Fibroblast of skin of back (primary cell): ENCODE data around the gene TEX22.

Experiments
- DNase-seq: peaks from one replicate; pipeline ENCODE4 v3.0.0-alpha.2; 2013

Gene TEX22

DNA sequence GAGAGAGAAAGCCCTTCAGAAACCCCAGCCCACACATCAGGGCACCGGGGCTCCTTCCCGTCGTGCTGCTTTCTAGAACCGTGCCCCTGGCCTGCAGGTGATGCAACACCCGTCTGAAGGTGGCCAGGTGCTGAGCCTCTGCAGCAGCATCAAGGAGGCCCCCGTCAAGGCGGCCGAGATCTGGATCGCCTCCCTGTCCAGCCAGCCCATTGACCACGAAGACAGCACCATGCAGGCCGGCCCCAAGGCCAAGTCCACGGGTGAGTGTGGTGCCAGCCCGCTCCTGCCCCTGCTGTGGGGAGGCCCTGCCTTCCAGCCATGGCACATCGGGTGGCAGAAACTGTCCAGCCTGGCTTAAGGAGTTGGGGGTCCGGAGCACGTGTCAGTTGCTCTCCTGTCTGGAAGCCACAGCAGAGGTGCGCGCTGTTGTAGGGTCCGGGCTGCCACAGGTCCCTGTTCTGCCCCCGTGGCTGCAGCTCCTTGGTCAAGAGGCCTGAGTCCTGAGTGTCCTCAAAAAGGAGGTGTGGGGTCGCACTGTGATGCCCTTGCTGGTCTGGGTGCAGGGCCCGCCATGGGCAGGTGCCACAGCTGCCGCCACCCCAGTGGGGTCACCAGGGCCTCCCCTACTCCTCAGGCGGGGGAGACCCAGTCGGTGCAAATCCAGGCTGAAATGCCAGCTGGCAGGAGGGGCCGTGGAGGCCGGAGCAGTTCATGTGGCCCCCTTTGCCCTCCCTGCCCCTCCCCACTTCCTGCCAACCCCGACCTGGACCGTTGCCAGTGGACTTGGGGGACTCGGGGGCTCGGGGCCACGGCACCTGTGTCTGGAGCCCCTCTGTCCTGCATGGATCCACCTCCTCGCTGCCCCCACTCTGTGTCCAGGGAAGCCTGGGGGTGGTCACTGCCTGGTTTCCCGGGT is 31.0 kb upstream of the TEX22 start:
- DNase-seq: no peak

DNA sequence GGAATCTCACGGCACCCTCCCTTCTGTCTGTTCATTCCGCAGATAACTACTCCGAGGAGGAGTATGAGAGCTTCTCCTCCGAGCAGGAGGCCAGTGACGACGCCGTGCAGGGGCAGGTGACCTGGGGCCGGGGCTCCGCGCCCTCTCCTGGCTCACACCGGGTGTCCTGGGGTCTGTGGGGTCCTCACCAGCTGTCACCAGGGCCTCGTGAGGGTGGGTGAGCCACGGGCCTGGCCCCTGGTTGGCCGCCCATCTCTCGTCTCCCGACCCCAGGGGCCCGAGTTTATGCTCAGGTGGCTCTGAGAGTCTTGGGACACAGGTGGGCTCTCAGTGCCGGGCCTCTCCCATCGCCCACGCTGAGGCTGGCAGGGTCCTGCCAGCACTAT is 30.3 kb upstream of the TEX22 start:
- no peak for DNase-seq

GRCh38 chr14:105368426-105368825 is 29.9 kb upstream of the TEX22 start:
- no peak for DNase-seq

GRCh38 chr14:105368910-105369652 is 29.3 kb upstream of the TEX22 start:
- DNase-seq: no peak

- no peak for DNase-seq
Measured at GRCh38 chr14:105369653-105370040, 28.7 kb upstream of the TEX22 start.

- no peak for DNase-seq
Measured at GRCh38 chr14:105374389-105374788, 23.9 kb upstream of the TEX22 start.

- no peak for DNase-seq
Measured at GRCh38 chr14:105375635-105376057, 22.7 kb upstream of the TEX22 start.

- DNase-seq: no peak
Measured at GRCh38 chr14:105376521-105377440, 21.6 kb upstream of the TEX22 start.

GRCh38 chr14:105377555-105378182 is 20.7 kb upstream of the TEX22 start:
- no peak for DNase-seq

GRCh38 chr14:105378199-105378598 is 20.1 kb upstream of the TEX22 start:
- DNase-seq: no peak

GRCh38 chr14:105378873-105379685 is 19.3 kb upstream of the TEX22 start:
- DNase-seq: no peak

GRCh38 chr14:105379946-105380345 is 18.4 kb upstream of the TEX22 start:
- DNase-seq: no peak

DNA sequence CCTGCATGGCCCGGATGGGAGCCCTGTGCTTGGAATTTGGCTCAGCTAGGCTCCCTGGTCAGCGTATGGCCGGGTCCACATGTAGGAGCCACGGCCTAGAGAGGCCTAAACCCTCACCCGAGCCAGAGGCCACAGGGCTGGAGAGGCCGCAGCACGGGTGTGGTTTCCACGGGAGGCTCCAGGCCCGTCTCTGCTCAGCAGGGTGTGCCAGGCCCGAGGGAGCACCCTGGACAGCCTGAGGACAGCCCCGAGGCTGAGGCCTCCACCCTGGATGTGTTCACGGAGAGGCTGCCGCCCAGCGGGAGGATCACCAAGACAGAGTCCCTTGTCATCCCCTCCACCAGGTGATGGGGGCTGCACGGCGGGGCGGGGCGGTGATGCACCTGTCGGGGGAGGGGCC is 17.6 kb upstream of the TEX22 start:
- no peak for DNase-seq

DNA sequence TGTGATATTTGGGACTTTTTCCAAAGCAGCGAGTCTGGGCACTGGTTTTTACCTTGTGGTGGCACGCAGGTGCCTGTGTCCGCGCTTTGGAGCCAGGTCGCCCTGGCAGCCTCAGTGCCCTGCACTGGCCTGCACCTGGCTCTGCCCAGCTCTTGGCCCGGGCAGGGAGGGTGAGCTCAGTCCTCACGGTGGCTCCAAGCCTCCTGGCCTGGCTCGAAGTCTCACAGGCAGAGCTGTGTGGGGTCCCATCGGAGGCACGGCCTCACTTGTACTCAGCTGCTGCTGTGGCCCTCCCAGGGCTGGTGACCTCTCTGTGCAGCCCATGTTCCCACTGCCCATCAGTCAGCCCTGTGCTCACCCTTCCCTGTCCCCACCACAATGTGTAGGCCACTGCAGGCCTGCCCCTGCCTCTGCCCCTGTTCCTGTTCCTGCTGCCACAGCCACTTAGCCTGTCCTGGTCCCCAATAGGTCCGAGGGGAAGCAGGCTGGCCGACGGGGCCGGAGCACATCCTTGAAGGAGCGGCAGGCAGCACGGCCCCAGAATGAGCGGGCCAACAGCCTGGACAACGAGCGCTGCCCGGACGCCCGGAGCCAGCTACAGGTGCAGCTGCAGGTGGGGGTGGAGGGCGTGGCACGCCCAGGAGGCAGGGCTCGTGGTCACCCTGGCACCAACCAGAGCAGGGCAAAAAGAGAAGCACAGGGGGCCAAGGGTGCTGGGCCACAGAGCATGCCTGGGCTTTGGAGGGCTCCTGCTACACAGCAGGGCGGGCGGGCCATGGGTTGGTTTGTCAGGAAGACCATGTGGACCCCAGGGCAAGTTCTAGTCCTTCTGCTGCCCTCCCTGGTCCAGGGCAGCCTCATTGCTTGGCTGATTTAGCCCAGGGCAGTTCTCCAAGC is 16.6 kb upstream of the TEX22 start:
- DNase-seq: no peak

DNA sequence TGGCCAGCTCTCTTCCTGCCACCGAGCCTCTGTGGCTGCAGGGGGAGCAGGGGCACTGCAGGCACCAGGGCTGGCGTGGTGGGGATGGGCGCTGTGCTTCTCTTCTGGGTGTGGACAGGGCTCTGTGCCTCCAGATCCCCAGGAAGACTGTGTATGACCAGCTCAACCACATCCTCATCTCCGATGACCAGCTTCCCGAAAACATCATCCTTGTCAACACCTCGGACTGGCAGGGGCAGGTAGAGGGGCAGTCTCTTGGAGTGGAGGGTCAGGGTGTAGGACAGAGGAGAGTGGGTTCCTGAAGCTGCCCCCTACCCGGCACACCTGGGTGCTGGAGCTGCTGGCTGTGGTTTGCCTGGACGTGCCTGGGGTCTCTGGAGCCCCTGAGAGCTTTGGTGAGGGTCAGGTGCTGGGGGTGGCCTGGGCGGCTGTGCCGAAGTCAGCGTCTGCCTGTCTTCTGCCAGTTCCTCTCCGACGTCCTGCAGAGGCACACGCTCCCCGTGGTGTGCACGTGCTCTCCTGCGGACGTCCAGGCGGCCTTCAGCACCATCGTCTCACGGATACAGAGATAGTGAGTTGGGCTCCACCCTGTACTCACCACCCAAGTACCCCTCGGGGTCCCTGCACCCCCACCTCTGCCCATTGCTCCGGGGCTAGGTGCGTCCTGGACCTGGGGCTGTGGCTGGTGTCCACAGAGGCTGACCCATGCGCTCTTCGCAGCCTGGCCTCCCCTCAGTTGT is 15.8 kb upstream of the TEX22 start:
- DNase-seq: no peak

GRCh38 chr14:105383083-105383730 is 15.1 kb upstream of the TEX22 start:
- DNase-seq: no peak

DNA sequence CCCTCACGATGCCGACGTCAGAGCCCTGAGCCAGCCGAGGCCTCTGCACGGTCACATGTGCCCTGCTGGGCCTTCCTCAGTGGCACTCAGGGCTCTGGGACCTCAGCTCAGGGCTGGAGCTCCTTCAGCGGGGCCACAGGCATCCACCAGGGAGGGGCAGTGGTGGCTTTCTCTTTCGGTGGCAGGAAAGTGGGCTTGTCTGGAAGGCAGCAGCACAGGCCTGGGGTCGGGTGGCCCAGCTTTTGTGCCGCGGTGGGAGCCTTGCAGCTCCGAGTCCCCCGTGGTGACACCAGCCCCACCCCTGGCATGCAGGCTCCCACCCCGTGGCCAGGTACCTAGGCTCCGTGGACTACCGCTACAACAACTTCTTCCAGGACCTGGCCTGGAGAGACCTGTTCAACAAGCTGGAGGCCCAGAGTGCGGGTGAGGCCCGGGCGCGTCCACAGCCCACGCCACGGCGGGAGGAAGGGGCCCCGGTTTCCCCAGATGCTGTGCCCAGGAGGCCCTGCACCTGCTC is 14.2 kb upstream of the TEX22 start:
- no peak for DNase-seq

DNA sequence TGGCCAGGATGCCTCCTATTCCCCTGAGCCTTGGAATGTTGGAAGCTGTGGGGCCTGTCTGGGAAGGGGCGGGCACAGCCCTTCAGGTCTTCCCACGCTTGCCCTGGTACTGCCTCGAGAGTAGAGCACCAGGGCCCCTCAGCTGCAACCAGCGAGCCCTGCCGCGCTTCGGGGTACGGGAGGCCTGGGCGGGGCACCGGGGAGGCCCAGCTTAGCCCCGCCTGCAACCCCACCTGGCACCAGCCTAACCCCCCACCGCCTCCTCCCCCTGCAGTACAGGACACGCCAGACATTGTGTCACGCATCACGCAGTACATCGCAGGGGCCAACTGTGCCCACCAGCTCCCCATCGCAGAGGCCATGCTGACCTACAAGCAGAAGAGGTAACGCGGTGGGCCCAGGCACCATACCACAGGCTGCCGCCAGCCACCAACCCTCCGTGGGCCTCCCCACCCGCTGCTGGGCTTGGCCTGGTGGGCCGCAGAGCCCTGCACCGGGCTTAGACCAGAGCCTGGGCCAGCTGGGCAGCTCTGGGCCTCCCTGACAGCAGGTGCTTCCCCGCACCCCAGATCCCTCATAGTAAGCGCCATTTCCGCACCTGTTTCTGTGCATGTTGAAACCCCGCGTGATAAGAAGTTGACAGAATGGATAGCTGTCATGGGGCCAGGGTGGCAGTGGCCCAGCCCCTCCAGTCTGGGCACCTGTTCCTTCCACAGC is 13.6 kb upstream of the TEX22 start:
- no peak for DNase-seq
